B cell (primary cell): Measurements from ENCODE around the gene TMC2. TPM values are rescaled to one million over a fixed set of nuclear protein-coding genes. Genes with fewer than 3 reads are reported as not detected.

Source experiments
- ATAC-seq: fragments of 200-7000 bp; cut with Tn5 transposase; one replicate; pipeline ENCODE4 v1.10.0; 2021; ENCODE audit warnings: low read depth, mild to moderate bottlenecking, moderate number of reproducible peaks, moderate library complexity
- CTCF ChIA-PET: fragments of 350-600 bp; sonication (Branson Sonifier 250); formaldehyde crosslinking; loops from one replicate; lab custom pipeline; 2021; ENCODE audit warnings: antibody characterized with exemption, inconsistent platforms; lab: Charles Lee
- POLR2A ChIA-PET: fragments of 350-600 bp; sonication (Branson Sonifier 250); formaldehyde crosslinking; loops from one replicate; lab custom pipeline; 2021; ENCODE audit warnings: antibody characterized with exemption; lab: Charles Lee
- DNase-seq: peaks from one replicate; pipeline ENCODE4 v3.0.0; 2013
- H2AFZ ChIP-seq: 2 replicates; pipeline ENCODE4 v1.6.1; 2012; ENCODE audit warnings: mild to moderate bottlenecking, low read depth, low read length; ENCODE audit not compliant: insufficient read depth, poor library complexity, severe bottlenecking
- H3K27ac ChIP-seq, 2 donors: 1 replicate in 1 of 2; 2 replicates in 1 of 2; pipeline ENCODE4 v1.5.1; 2012 to 2013; ENCODE audit warnings: low read length in 2 of 2, mild to moderate bottlenecking in 2 of 2, moderate library complexity in 1 of 2
- H3K27me3 ChIP-seq, 4 experiments: fragments of 200-600 bp in 1 of 4; sonication (generic) in 1 of 4; replicated peaks in 1 of 4; 1 replicate in 2 of 4; 2 replicates in 2 of 4; pipeline versions ENCODE4 v1.6.1 to v1.7.0; 2013 to 2016; ENCODE audit warnings: low read length in 3 of 4, mild to moderate bottlenecking in 2 of 4, mixed read lengths in 1 of 4, moderate library complexity in 1 of 4; ENCODE audit not compliant: insufficient read depth in 4 of 4, control insufficient read depth in 3 of 4; ENCODE audit errors: control extremely low read depth in 1 of 4
- H3K36me3 ChIP-seq, 2 experiments: replicated peaks in 1 of 2; 1 replicate in 1 of 2; 2 replicates in 1 of 2; pipeline versions ENCODE4 v1.6.1 to v1.7.1; 2013; ENCODE audit warnings: low read length in 1 of 2; ENCODE audit not compliant: insufficient read depth in 2 of 2, control insufficient read depth in 1 of 2; ENCODE audit errors: control extremely low read depth in 1 of 2, extremely low read depth in 1 of 2
- H3K4me1 ChIP-seq, 2 donors: fragments of 200-600 bp in 1 of 2; sonication (generic) in 1 of 2; 1 replicate in 1 of 2; 2 replicates in 1 of 2; pipeline versions ENCODE4 v1.5.1 to v1.6.1; 2013 to 2017; ENCODE audit warnings: low read length in 2 of 2; ENCODE audit not compliant: control insufficient read depth in 2 of 2, insufficient read depth in 2 of 2
- H3K4me2 ChIP-seq: replicated peaks from 2 replicates; pipeline ENCODE3; 2012; ENCODE audit warnings: mild to moderate bottlenecking, low read depth, low read length; ENCODE audit not compliant: poor library complexity, severe bottlenecking
- H3K4me3 ChIP-seq, 5 experiments: fragments of 200-600 bp in 1 of 5; sonication (generic) in 1 of 5; 1 replicate in 3 of 5; 2 replicates in 2 of 5; pipeline versions ENCODE4 v1.5.1 to v1.7.0; 2011 to 2016; ENCODE audit warnings: low read length in 4 of 5, mild to moderate bottlenecking in 4 of 5, low read depth in 2 of 5, control low read depth in 1 of 5, moderate library complexity in 1 of 5; ENCODE audit not compliant: insufficient read depth in 1 of 5; ENCODE audit errors: control extremely low read depth in 1 of 5, extremely low read depth in 1 of 5
- H3K79me2 ChIP-seq: fragments of 200-600 bp; sonication (generic); one replicate; pipeline ENCODE4 v1.6.0; 2016; ENCODE audit warnings: low read length; ENCODE audit not compliant: control insufficient read depth, insufficient read depth
- H3K9ac ChIP-seq: fragments of 200-600 bp; sonication (generic); 2 replicates; pipeline ENCODE4 v1.6.1; 2017; ENCODE audit warnings: mild to moderate bottlenecking, low read length, moderate library complexity
- H3K9me3 ChIP-seq, 3 donors: one replicate each; pipeline versions ENCODE4 v1.6.1 to v1.7.1; 2013; ENCODE audit warnings: low read length in 2 of 3; ENCODE audit not compliant: control insufficient read depth in 2 of 3, insufficient read depth in 1 of 3; ENCODE audit errors: control extremely low read depth in 1 of 3
- H4K20me1 ChIP-seq: 2 replicates; pipeline ENCODE4 v1.6.0; 2012; ENCODE audit warnings: mild to moderate bottlenecking, low read length; ENCODE audit not compliant: insufficient read depth, control insufficient read depth, poor library complexity, severe bottlenecking
- H3K27ac Mint-ChIP-seq: one replicate; pipeline ENCODE4 v1.8.0; 2021; ENCODE audit warnings: mixed read lengths
- H3K27me3 Mint-ChIP-seq: one replicate; pipeline ENCODE4 v1.8.0; 2021; ENCODE audit warnings: mixed read lengths
- H3K4me1 Mint-ChIP-seq: one replicate; pipeline ENCODE4 v1.8.0; 2021; ENCODE audit warnings: mixed read lengths
- H3K4me3 Mint-ChIP-seq: one replicate; pipeline ENCODE4 v1.8.0; 2021; ENCODE audit warnings: mixed read lengths
- H3K9me3 Mint-ChIP-seq: one replicate; pipeline ENCODE4 v1.8.0; 2022; ENCODE audit warnings: mixed read lengths; ENCODE audit not compliant: insufficient read depth
- EZH2 ChIP-seq: IDR thresholded peaks from 2 replicates; pipeline ENCODE4 v1.6.1; 2012; ENCODE audit warnings: borderline replicate concordance, low read depth, mild to moderate bottlenecking, moderate library complexity, low read length; ENCODE audit not compliant: insufficient read depth, poor library complexity, severe bottlenecking
- WGBS: methylation state at CpG from one replicate; pipeline ENCODE4 v1.1.5; 2013; ENCODE audit warnings: missing lambda C conversion rate; ENCODE audit not compliant: insufficient coverage; 5-methylcytosine and 5-hydroxymethylcytosine counted together
- intact Hi-C: fragments of 100-400 bp; cut with micrococcal nuclease; formaldehyde crosslinking; loops from one replicate; pipeline ENCODE4 v1.10.0; 2022
- polyA plus RNA-seq: library from polyadenylated mRNA; depleted of rRNA; stranded (reverse); fragments of >200 nt; gene quantifications from 2 replicates; pipeline ENCODE4 v1.2.3, GENCODE V29; 2012
- total RNA-seq, 2 donors: library from RNA; stranded (reverse); fragments of 120-200 nt in 1 of 2; gene quantifications; 1 replicate in 1 of 2; 2 replicates in 1 of 2; pipeline versions ENCODE4 v1.2.3 to v1.2.4, GENCODE V29; 2013 to 2022
- TF ChIP-seq, protein P1 (sequence below): fragments of 200-600 bp; IDR thresholded peaks from one replicate; pipeline ENCODE4 v1.8.0; 2022; ENCODE audit warnings: antibody characterized with exemption, mild to moderate bottlenecking

Gene TMC2
- total and polyA plus RNA-seq, 2 donors (not counting 1 experiment from before 2014, with no cell fraction given) = not detected

GRCh38 chr20:2626853-2627541 is 90.6 kb downstream of the TMC2 start:
- H3K9ac ChIP-seq = no peak overlapping the region
- no peaks in the 10 kb centered on the region for H4K20me1 ChIP-seq
- H3K79me2 ChIP-seq = no peaks in the 10 kb centered on the region
- H2AFZ ChIP-seq = no peak overlapping the region
- no peaks in the 10 kb centered on the region for H3K36me3 ChIP-seq
- H3K27ac ChIP-seq = no peak overlapping the region
- no peak overlapping the region for H3K4me3 ChIP-seq
- Mint-ChIP-seq H3K4me3 (no peak overlapping the region), H3K27me3 (peaks cover 26% of the 10 kb centered on the region), H3K4me1 (no peaks in the 10 kb centered on the region), H3K9me3 (peaks cover 17% of the 10 kb centered on the region), H3K27ac (no peak overlapping the region)
- ChIA-PET POLR2A (no interaction called here), CTCF (no interaction called here)
- H3K4me2 ChIP-seq = no peak overlapping the region
- H3K4me1 ChIP-seq = no peaks in the 10 kb centered on the region
- ATAC-seq (no peak), DNase-seq (no peak)
- H3K27me3 ChIP-seq = peaks cover 0 to 10% (median 0%) of the 10 kb centered on the region in 4 experiments
- peaks cover 0 to 15% (median 7%) of the 10 kb centered on the region in 3 donors for H3K9me3 ChIP-seq
- no peak for TF ChIP-seq EZH2
- TF ChIP-seq, protein P1, sequence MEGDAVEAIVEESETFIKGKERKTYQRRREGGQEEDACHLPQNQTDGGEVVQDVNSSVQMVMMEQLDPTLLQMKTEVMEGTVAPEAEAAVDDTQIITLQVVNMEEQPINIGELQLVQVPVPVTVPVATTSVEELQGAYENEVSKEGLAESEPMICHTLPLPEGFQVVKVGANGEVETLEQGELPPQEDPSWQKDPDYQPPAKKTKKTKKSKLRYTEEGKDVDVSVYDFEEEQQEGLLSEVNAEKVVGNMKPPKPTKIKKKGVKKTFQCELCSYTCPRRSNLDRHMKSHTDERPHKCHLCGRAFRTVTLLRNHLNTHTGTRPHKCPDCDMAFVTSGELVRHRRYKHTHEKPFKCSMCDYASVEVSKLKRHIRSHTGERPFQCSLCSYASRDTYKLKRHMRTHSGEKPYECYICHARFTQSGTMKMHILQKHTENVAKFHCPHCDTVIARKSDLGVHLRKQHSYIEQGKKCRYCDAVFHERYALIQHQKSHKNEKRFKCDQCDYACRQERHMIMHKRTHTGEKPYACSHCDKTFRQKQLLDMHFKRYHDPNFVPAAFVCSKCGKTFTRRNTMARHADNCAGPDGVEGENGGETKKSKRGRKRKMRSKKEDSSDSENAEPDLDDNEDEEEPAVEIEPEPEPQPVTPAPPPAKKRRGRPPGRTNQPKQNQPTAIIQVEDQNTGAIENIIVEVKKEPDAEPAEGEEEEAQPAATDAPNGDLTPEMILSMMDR = no peak
- intact Hi-C loops = no loop called here
- 86% methylated on average over 8 of the region's 9 CpGs for WGBS

- POLR2A ChIA-PET = no interaction called here
- WGBS = no CpG with 5 or more reads among the region's 1 CpG
- H3K9me3 Mint-ChIP-seq = peaks cover 16% of the 10 kb centered on the region
Measured at GRCh38 chr20:2631228-2631627, 94.9 kb downstream of the TMC2 start.

More at GRCh38 chr20:2631228-2631627, 94.9 kb downstream of the TMC2 start:
- Mint-ChIP-seq H3K27me3 (peaks cover 36% of the 10 kb centered on the region), H3K27ac (no peak overlapping the region), H3K4me3 (no peak overlapping the region), H3K4me1 (no peaks in the 10 kb centered on the region)
- no peaks in the 10 kb centered on the region for H3K79me2 ChIP-seq
- no peak overlapping the region for H3K4me3 ChIP-seq
- ATAC-seq (no peak), DNase-seq (no peak)
- no peak overlapping the region for H3K4me2 ChIP-seq
- no peak overlapping the region for H2AFZ ChIP-seq
- CTCF ChIA-PET = no interaction called here
- no peaks in the 10 kb centered on the region for H3K4me1 ChIP-seq
- TF ChIP-seq, protein P1 = no peak
- no peak for TF ChIP-seq EZH2
- H3K9ac ChIP-seq = no peak overlapping the region
- H3K9me3 ChIP-seq = peaks cover 0 to 13% (median 7%) of the 10 kb centered on the region in 3 donors
- H3K36me3 ChIP-seq = no peaks in the 10 kb centered on the region
- no peak overlapping the region for H3K27ac ChIP-seq
- H4K20me1 ChIP-seq = no peaks in the 10 kb centered on the region
- peaks cover 0 to 28% (median 17%) of the 10 kb centered on the region in 4 experiments for H3K27me3 ChIP-seq
- intact Hi-C loops = no loop called here
